ENCODE data around the gene FKBP7.

FKBP7 gene

GRCh38 chr2:178478130-178478438 lies 316 bp downstream of the FKBP7 start:
- DNase-seq, result no peak
- H3K27ac ChIP-seq, result peak overlapping the region; percentile 90 to 91
- peak overlapping the region; percentile 89 to 92 for H3K4me3 ChIP-seq
- no peak for TF ChIP-seq CTCF (IDR thresholded peaks at IDR 0.05)
- no peaks in the 10 kb centered on the region for H3K27me3 ChIP-seq
- H3K9me3 ChIP-seq, result no peaks in the 10 kb centered on the region
- H3K36me3 ChIP-seq, result no peaks in the 10 kb centered on the region
- intact Hi-C loops (cut with DNase I; ENCODE audit: low total_unique reads), result no loop called here
- peaks cover 0 to 49% (median 27%) of the 10 kb centered on the region in 4 donors for H3K4me1 ChIP-seq

- H3K27ac ChIP-seq, result peak overlapping the region; percentile 90 to 91
Observed at GRCh38 chr2:178477443-178478129, 814 bp downstream of the FKBP7 start.

GRCh38 chr2:178476477-178476876 lies 1.9 kb downstream of the FKBP7 start:
- H3K9me3 ChIP-seq, result no peaks in the 10 kb centered on the region
- H3K27ac ChIP-seq, result no peak overlapping the region
- no peaks in the 10 kb centered on the region for H3K27me3 ChIP-seq
- intact Hi-C loops (cut with DNase I; ENCODE audit: low total_unique reads), result no loop called here
- peaks cover 0 to 32% (median 13%) of the 10 kb centered on the region in 4 donors for H3K4me1 ChIP-seq
- no peak overlapping the region for H3K4me3 ChIP-seq
- no peaks in the 10 kb centered on the region for H3K36me3 ChIP-seq
- DNase-seq, result no peak
- no peak for TF ChIP-seq CTCF (IDR thresholded peaks at IDR 0.05)

More at GRCh38 chr2:178477443-178478129, 814 bp downstream of the FKBP7 start:
- TF ChIP-seq CTCF (IDR thresholded peaks at IDR 0.05), result no peak
- no peaks in the 10 kb centered on the region for H3K9me3 ChIP-seq
- intact Hi-C loops (cut with DNase I; ENCODE audit: low total_unique reads), result no loop called here
- peaks cover 0 to 44% (median 23%) of the 10 kb centered on the region in 4 donors for H3K4me1 ChIP-seq
- peak overlapping the region; percentile 89 to 92 for H3K4me3 ChIP-seq
- H3K36me3 ChIP-seq, result no peaks in the 10 kb centered on the region
- H3K27me3 ChIP-seq, result no peaks in the 10 kb centered on the region
- DNase-seq, result no peak

- no peak for TF ChIP-seq CTCF (IDR thresholded peaks at IDR 0.05)
- H3K36me3 ChIP-seq, result peaks cover 0 to 1% (median under 1%) of the 10 kb centered on the region in 3 donors
Observed at GRCh38 chr2:178474560-178474959, 3.8 kb downstream of the FKBP7 start.

GRCh38 chr2:178473931-178474330 lies 4.5 kb downstream of the FKBP7 start:
- Histone ChIP-seq H3K27me3 (no peaks in the 10 kb centered on the region), H3K27ac (no peak overlapping the region), H3K9me3 (no peaks in the 10 kb centered on the region), H3K4me1 (peaks cover 0 to 20% (median 8%) of the 10 kb centered on the region in 4 donors), H3K36me3 (peaks cover 2 to 8% (median 6%) of the 10 kb centered on the region in 3 donors), H3K4me3 (no peak overlapping the region)
- intact Hi-C loops (cut with DNase I; ENCODE audit: low total_unique reads), result no loop called here
- DNase-seq, result no peak
- TF ChIP-seq CTCF (IDR thresholded peaks at IDR 0.05), result no peak

More at GRCh38 chr2:178474560-178474959, 3.8 kb downstream of the FKBP7 start:
- Histone ChIP-seq H3K4me3 (no peak overlapping the region), H3K27me3 (no peaks in the 10 kb centered on the region), H3K27ac (no peak overlapping the region), H3K9me3 (no peaks in the 10 kb centered on the region), H3K4me1 (peaks cover 0 to 26% (median 8%) of the 10 kb centered on the region in 4 donors)
- intact Hi-C loops (cut with DNase I; ENCODE audit: low total_unique reads), result no loop called here
- no peak for DNase-seq

Data from tibial artery (tissue), 4 donors.